Left renal pelvis (tissue), 4 donors: ENCODE measurements around the gene TFR2. TPM values are rescaled to one million over a fixed set of nuclear protein-coding genes. Genes with fewer than 3 reads are reported as not detected.

ENCODE experiments used
- DNase-seq, 4 donors: peaks; one replicate each; pipeline ENCODE4 v3.0.0-alpha.2; 2013; ENCODE audit warnings: low read depth in 4 of 4, low spot score in 3 of 4
- polyA plus RNA-seq, 4 donors: library from polyadenylated mRNA; unstranded; fragments of 120-200 nt; gene quantifications; one replicate each; pipeline ENCODE4 v1.2.1, GENCODE V29; 2013; ENCODE audit not compliant: insufficient read length in 4 of 4

TFR2 gene
- polyA plus RNA-seq: 1 to 10 TPM in 3 of 4 donors, under 1 TPM in 1; 0.64 to 3.5 (median 1.3) TPM

GRCh38 chr7:100641463-100641859, at the start of gene TFR2:
Gene TFR2 (minus strand): TSS chr7:100641552. CDS start chr7:100641509, 43 bp downstream.
- no peak for DNase-seq

DNA sequence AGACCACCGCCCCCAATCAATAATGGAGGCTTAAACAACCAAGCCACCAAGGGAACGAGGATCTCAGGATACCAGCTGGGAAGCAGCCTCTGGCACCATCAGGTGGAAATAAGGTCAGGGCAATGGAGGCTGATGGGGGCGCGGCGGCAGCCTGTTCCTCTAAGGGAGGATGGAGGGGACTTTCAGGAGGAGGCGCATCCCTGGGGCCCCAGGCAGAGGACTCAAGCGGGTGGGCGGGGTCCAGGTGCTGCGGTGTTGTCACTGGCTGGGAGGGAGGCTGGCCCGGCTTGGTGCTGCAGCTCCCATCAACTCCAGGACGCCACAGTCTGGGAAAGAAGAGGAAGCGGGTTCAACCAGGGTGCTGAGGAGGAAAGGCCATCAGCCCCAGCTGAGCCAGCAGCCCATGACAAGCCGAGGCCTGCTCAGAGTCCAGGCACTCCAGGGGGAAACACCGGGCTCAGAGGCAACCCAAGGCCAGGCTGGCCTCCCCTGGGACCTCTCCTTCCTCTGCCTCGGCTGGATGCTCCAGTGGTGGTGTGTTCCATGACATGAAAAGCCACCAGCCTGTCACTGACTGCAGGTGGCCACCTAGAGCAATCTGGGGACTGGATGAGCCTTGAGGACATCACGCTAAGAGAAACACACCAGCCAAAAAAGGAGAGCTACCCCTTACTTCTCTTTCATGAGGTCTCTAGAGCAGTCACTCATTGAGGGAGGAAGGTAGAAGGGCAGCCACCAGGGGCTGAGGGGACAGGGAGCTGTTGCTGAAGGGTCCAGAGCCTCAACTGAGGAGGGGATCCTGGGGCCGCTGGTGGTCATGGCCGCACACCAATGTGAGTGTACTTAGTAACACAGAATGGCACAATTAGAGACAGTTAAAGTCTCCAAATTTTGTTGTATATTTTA, 48.1 kb upstream of the TFR2 start:
- DNase-seq: no peak

DNA sequence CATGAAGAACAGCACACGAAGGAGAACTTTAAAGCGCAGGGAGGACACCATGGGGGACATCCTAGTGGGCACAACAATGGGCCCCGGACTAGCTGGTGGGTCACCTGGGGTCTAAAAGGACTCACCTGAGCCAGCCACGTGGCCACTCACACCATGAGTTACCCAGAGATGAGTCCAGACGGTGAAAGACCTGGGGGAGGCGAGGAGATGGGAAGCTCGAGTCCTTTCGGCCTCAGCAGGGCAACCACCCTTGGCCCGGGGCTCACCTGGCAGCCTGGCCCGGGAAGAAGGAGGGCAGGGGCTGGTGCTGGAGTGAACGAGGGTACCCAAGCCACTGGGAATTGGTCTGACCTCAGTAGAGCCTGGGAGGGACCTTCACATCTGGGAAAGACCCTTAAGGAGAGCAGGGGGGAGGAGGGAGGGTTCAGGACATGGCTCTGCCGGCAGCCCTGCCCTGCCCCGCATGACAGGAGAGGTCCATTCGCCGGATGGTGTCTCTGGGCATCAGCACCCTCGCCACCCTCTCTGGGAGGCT, 47.0 kb upstream of the TFR2 start:
- no peak for DNase-seq

DNA sequence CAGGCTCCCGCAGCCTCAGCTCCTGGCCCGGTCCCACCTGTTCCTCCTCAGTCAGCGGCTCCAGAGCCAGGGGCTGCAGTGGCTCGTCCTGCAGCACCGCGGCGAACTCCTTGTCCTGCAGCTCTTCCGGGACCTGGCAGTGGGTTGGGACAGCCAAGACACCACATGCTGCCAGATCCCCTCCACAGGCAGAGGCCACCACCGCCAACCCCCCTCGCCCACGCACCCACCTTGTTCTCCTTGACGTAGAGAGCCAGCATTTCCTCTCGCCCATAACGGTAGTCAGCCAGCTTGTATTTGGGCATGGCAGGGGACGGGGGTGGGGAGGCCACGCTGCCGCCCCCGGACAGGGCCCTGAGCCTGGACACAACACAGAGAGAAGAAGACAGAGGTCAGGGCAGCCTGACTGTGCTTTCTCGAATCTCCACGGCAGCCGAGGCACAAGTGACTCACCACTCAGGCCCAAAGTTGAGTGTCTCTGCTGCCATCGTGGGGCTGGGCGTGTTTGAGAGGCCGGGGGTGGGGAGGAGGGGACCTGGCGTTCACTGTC, 46.5 kb upstream of the TFR2 start:
- no peak for DNase-seq

GRCh38 chr7:100687261-100687660, 45.9 kb upstream of the TFR2 start:
- DNase-seq: no peak

DNA sequence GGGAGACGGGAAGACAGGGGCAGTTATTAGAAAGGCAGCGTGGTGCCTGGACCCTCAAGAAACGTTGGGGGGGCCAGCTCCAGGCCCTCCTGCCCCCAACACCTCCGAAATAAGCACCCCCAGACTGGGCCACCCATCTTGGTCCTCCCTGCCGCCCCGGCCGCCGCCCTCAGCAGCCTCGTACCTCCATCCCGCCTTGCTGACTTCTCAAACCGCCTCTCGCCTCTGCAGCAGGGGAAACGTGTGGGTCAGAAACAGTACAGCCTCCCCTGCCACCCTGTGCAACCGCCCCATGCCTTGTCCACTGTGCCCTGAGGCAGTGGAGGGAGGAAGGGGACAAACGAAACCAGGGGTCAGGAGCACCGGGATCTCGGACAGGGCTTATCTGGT, 45.5 kb upstream of the TFR2 start:
- DNase-seq: no peak

DNA sequence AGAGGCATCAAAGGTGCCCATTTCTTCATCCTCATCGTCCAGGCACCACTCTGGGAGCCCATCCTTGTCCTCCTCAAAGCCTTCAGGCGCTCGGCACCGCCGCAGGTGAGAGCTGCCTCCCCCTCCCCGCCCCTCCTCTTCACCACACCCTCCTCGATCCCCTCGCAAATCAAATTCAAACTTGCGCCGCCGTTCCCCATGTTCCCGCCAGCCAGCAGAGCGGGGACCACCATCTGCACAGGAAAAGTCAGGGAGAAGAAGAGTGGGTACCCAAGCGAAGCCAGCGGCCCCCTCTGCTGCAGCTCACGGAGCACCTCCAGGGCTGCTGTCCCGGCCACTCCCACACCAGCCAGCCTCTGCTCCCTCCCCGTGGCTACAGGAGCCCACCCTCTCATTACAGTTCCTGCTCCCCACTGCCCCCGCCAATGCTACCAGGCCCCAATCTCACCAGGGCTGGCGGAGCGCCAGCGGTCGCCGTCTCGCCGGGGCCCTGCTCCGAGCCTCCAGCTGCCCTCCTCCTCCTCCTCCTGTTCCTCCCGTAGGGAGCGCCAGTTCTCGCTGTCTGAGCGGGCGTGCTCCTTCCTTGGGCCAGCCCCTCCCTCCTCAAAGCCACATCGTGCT, 45.0 kb upstream of the TFR2 start:
- DNase-seq: no peak

DNA sequence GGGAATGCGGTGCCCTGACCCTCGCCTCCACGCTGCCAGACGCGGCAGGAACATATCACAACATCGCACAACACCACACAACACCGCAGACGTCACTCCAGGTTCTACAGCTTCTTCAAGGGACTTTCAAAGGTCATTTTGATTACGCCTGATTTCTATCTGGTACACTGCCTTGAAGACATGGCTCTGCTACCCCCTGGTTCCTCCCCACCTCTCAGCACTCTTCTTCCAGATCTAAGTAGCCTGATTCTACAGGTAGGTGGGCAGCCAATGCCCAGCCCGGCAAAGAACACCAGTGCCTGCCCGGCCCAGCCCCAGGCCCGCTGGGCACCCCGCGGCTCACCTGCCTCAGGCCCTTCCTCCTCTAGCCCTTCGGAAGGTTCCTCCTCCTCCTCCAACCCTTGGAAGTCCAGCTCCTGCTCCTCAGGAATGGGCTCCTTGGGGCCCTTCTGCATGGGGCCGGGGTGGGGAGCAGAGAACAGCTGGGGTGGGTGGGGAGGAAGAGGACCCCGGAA, 44.3 kb upstream of the TFR2 start:
- no peak for DNase-seq

- no peak for DNase-seq
Measured at GRCh38 chr7:100685049-100685605, 43.8 kb upstream of the TFR2 start.

GRCh38 chr7:100684534-100685042, 43.2 kb upstream of the TFR2 start:
- no peak for DNase-seq

DNA sequence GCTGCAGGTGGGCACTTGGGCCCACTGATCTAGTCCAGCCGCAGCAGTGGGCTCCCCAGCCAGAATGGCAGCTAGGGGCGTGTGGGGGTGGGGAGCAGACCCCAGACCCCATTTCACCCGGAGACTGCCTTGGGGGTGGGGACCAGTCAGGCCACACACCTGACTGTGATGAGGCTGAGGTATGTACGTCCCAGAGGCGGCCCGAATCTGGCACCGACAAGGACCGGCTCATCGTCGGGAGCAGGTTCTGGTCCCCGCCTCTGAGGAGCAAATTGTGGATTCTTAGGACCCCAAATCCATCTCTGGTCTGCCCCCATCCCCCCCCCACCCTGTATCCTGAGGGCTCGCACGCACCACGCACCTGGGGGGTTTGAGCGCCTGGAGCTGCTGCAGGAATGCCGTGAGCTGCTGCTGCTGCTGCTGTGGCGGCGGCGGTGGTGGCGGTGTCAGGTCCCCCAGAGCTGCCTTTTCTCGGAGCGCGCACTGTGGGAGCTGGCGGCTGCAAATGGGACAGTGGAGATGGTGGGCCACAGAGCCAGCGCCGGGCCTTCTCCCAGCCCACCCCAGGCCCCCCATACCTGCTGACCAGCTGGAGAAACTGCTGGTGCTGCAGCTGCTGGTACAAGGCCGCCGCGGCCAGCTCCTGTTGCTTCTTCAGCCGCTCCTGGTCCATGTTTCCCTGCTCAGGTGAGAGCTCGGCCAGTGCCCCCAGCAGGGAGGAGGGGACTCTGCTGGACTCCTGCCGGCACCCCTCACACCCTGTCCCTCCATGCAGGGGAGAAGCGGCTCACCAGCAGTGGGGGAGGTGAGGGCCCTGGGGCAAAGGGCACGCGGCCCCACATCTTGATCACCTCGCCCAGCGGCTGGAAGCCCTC, 42.5 kb upstream of the TFR2 start:
- DNase-seq: no peak

- DNase-seq: no peak
Measured at GRCh38 chr7:100682991-100683658, 41.8 kb upstream of the TFR2 start.

DNA sequence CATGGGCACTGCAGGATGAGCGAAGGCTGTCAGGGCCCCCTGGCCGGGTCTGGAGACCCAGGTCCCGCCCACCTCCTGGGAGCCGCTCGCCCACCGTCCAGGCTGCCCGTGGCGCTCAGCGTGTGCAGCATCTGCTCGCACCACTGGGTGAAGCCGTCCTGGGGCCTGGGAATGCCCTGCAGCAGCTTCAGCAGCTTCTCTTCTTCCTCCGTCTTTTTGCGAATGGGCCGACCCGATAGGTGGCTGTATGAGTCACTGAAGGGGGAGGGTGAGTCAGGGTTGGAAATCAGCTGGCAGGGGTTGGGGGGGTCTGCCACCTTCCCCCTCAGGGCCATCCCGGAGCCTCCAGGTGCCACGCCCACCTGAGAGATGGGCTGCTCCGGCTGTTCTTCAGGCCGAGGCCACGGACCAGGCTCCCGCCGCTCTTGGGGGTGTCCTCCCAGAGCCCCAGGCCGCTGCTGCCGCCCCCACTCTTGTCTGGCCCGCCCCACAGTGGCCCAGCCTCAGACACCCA, 40.9 kb upstream of the TFR2 start:
- DNase-seq: no peak

- no peak for DNase-seq
Measured at GRCh38 chr7:100681491-100682227, 40.3 kb upstream of the TFR2 start.

DNA sequence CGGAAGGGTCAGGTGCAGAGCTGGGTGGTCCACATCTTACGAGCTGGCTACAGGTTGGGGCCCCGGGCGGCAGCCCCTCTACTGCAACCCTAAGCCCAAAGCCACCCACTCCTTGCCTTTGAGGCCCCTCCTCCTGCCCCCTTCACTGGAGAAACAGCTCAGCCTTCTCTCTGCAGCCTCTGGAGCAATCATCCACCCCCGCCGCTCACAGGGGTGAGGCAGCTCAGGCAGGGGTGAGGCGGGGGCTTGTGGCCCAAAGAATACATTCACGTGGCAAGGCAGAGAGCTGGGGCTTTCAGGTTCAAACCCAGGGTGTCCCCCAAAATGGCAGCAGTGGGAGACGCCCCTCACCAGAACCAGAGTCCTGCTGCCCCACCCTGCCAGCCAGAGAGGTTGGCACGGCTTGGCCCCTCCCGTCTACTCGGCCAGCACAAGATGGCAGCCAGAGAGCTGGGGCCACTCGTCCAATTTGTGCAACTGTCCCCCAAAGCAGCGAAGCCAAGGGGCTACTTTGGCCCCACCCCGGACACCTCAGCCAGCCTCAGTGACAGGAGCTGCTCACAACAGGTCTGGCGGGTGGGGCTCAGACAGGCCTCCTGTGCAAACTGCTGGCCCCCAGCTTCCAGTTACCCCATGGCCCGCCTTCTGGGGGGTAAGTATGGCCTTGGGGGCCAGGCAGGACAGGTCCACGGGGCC, 39.4 kb upstream of the TFR2 start:
- no peak for DNase-seq

- no peak for DNase-seq
Measured at GRCh38 chr7:100679927-100680575, 38.7 kb upstream of the TFR2 start.
